ENCODE data around the gene TNIK. TPM values are rescaled to one million over a fixed set of nuclear protein-coding genes. Genes with fewer than 3 reads are reported as not detected.
"Not testable (repeated sequence)": the region's sequence is repeated elsewhere in the genome, so short reads cannot be mapped to it uniquely, and the experiment has no call there.

The TNIK gene
- total RNA-seq, 2 experiments from 2014 or later = 27.0 to 28.8 TPM

- no peak for DNase-seq
- no peak overlapping the region for H3K4me3 Mint-ChIP-seq
- no peak overlapping the region for H3K27ac Mint-ChIP-seq
- CTCF ChIA-PET = interaction anchor here (0.6 to 1.1 kb wide), 4 partner anchors 27 to 293 kb away, joined by 3 to 5 read pairs (median 4); no protein-coding TSS in a partner anchor
- peaks cover 35% of the 10 kb centered on the region for H3K4me1 Mint-ChIP-seq (ENCODE audit: low read depth)
- intact Hi-C loops (cut with micrococcal nuclease) = loop anchor here (5.0 to 10.0 kb wide), 3 partner anchors 109 to 1101 kb away; partner anchors contain the start of genes SKIL and TNFSF10
- H3K36me3 Mint-ChIP-seq (ENCODE audit: low read depth) = no peaks in the 10 kb centered on the region
- no peaks in the 10 kb centered on the region for H3K27me3 Mint-ChIP-seq (ENCODE audit: low read depth)
- H3K9me3 Mint-ChIP-seq = no peaks in the 10 kb centered on the region
These were observed 4.3 kb downstream of the TNIK start for GRCh38 chr3:171455603-171456550.

DNA sequence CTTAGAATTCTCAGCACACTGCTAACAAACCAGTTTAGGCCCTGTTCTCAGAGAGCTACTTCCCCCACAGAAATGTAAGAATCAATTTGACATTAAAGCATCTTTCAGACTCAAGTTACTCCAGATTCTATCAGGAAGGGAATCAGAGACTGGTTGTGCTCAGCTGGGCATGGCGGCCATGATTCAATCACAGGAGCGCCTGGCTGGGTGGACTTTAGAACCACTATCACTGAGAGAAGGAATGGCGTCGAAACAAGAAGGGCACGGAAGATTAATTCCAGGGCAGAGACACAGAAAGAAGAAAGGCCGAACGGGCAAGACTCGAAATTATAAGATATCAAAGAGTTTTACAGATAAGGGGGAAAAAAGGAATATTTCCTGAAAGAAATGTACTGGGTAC lies 6.2 kb downstream of the TNIK start:
- peaks cover 35% of the 10 kb centered on the region for H3K4me1 Mint-ChIP-seq (ENCODE audit: low read depth)
- H3K27ac Mint-ChIP-seq = no peak overlapping the region
- no peaks in the 10 kb centered on the region for H3K9me3 Mint-ChIP-seq
- CTCF ChIA-PET = interaction anchor here (1.0 kb wide), 2 partner anchors 11 to 17 kb away, joined by 3 read pairs; no protein-coding TSS in a partner anchor
- no peak for DNase-seq
- no peaks in the 10 kb centered on the region for H3K27me3 Mint-ChIP-seq (ENCODE audit: low read depth)
- H3K36me3 Mint-ChIP-seq (ENCODE audit: low read depth) = peaks cover 2% of the 10 kb centered on the region
- intact Hi-C loops (cut with micrococcal nuclease) = loop anchor here (10.0 kb wide), 1 partner anchor 1099 kb away; the partner anchor contains the start of gene SKIL
- no peak overlapping the region for H3K4me3 Mint-ChIP-seq

GRCh38 chr3:171453180-171453886 lies 6.9 kb downstream of the TNIK start:
- Mint-ChIP-seq H3K4me3 (no peak overlapping the region), H3K36me3 (ENCODE audit: low read depth) (peaks cover 2% of the 10 kb centered on the region), H3K27me3 (ENCODE audit: low read depth) (no peaks in the 10 kb centered on the region), H3K4me1 (ENCODE audit: low read depth) (peaks cover 40% of the 10 kb centered on the region), H3K27ac (no peak overlapping the region), H3K9me3 (no peaks in the 10 kb centered on the region)
- CTCF ChIA-PET = interaction anchor here (0.6 to 1.0 kb wide), 3 partner anchors 10 to 288 kb away, joined by 3 read pairs; no protein-coding TSS in a partner anchor
- intact Hi-C loops (cut with micrococcal nuclease) = loop anchor here (10.0 kb wide), 1 partner anchor 1099 kb away; the partner anchor contains the start of gene SKIL
- peak; percentile 22 for DNase-seq

- intact Hi-C loops (cut with micrococcal nuclease) = loop anchor here (10.0 kb wide), 1 partner anchor 1098 kb away; the partner anchor contains the start of gene SKIL
- no peaks in the 10 kb centered on the region for H3K9me3 Mint-ChIP-seq
- H3K4me1 Mint-ChIP-seq (ENCODE audit: low read depth) = peaks cover 40% of the 10 kb centered on the region
- H3K27me3 Mint-ChIP-seq (ENCODE audit: low read depth) = no peaks in the 10 kb centered on the region
- H3K4me3 Mint-ChIP-seq = no peak overlapping the region
- CTCF ChIA-PET = interaction anchor here (0.6 to 1.4 kb wide), 3 partner anchors 9 to 209 kb away, joined by 3 to 5 read pairs (median 3); no protein-coding TSS in a partner anchor
- peaks cover 2% of the 10 kb centered on the region for H3K36me3 Mint-ChIP-seq (ENCODE audit: low read depth)
- no peak for DNase-seq
- no peak overlapping the region for H3K27ac Mint-ChIP-seq
These were observed 7.9 kb downstream of the TNIK start for GRCh38 chr3:171452328-171452727.

GRCh38 chr3:171451915-171452314 lies 8.3 kb downstream of the TNIK start:
- CTCF ChIA-PET = interaction anchor here (0.6 to 1.4 kb wide), 3 partner anchors 9 to 208 kb away, joined by 3 to 5 read pairs (median 3); no protein-coding TSS in a partner anchor
- DNase-seq = no peak
- H3K4me1 Mint-ChIP-seq (ENCODE audit: low read depth) = peaks cover 39% of the 10 kb centered on the region
- no peaks in the 10 kb centered on the region for H3K27me3 Mint-ChIP-seq (ENCODE audit: low read depth)
- intact Hi-C loops (cut with micrococcal nuclease) = loop anchor here (10.0 kb wide), 1 partner anchor 1097 kb away; the partner anchor contains the start of gene SKIL
- no peaks in the 10 kb centered on the region for H3K9me3 Mint-ChIP-seq
- H3K4me3 Mint-ChIP-seq = no peak overlapping the region
- H3K27ac Mint-ChIP-seq = no peak overlapping the region
- peaks cover 2% of the 10 kb centered on the region for H3K36me3 Mint-ChIP-seq (ENCODE audit: low read depth)

- DNase-seq; H3K27me3 Mint-ChIP-seq (ENCODE audit: low read depth); H3K4me3 Mint-ChIP-seq; intact Hi-C loops (cut with micrococcal nuclease); H3K36me3 Mint-ChIP-seq (ENCODE audit: low read depth); H3K27ac Mint-ChIP-seq; H3K9me3 Mint-ChIP-seq: not testable (repeated sequence)
- H3K4me1 Mint-ChIP-seq (ENCODE audit: low read depth) = peaks cover 44% of the 10 kb centered on the region
- CTCF ChIA-PET = interaction anchor here (1.0 kb wide), 1 partner anchor 118 kb away, joined by 3 read pairs; no protein-coding TSS in a partner anchor
These were observed 12.7 kb downstream of the TNIK start for GRCh38 chr3:171447579-171447891.

- no peak overlapping the region for H3K27ac Mint-ChIP-seq
- H3K4me1 Mint-ChIP-seq (ENCODE audit: low read depth) = peaks cover 50% of the 10 kb centered on the region
- no peaks in the 10 kb centered on the region for H3K9me3 Mint-ChIP-seq
- H3K36me3 Mint-ChIP-seq (ENCODE audit: low read depth) = peaks cover 2% of the 10 kb centered on the region
- CTCF ChIA-PET = interaction anchor here (1.0 kb wide), 1 partner anchor 118 kb away, joined by 3 read pairs; no protein-coding TSS in a partner anchor
- no peak overlapping the region for H3K4me3 Mint-ChIP-seq
- no peaks in the 10 kb centered on the region for H3K27me3 Mint-ChIP-seq (ENCODE audit: low read depth)
- intact Hi-C loops (cut with micrococcal nuclease) = no loop called here
- DNase-seq = no peak
These were observed 13.2 kb downstream of the TNIK start for GRCh38 chr3:171446801-171447578.

GRCh38 chr3:171446301-171446700 lies 13.9 kb downstream of the TNIK start:
- no peak for DNase-seq
- H3K9me3 Mint-ChIP-seq = no peaks in the 10 kb centered on the region
- H3K4me3 Mint-ChIP-seq = no peak overlapping the region
- no peak overlapping the region for H3K27ac Mint-ChIP-seq
- intact Hi-C loops (cut with micrococcal nuclease) = no loop called here
- CTCF ChIA-PET = interaction anchor here (1.0 kb wide), 1 partner anchor 119 kb away, joined by 3 read pairs; no protein-coding TSS in a partner anchor
- peaks cover 2% of the 10 kb centered on the region for H3K36me3 Mint-ChIP-seq (ENCODE audit: low read depth)
- H3K4me1 Mint-ChIP-seq (ENCODE audit: low read depth) = peaks cover 56% of the 10 kb centered on the region
- no peaks in the 10 kb centered on the region for H3K27me3 Mint-ChIP-seq (ENCODE audit: low read depth)

- CTCF ChIA-PET = interaction anchor here (0.5 kb wide), 1 partner anchor 1089 kb away, joined by 3 read pairs; no protein-coding TSS in a partner anchor
- H3K27me3 Mint-ChIP-seq (ENCODE audit: low read depth) = no peaks in the 10 kb centered on the region
These were observed 14.5 kb downstream of the TNIK start for GRCh38 chr3:171445620-171446204.

DNA sequence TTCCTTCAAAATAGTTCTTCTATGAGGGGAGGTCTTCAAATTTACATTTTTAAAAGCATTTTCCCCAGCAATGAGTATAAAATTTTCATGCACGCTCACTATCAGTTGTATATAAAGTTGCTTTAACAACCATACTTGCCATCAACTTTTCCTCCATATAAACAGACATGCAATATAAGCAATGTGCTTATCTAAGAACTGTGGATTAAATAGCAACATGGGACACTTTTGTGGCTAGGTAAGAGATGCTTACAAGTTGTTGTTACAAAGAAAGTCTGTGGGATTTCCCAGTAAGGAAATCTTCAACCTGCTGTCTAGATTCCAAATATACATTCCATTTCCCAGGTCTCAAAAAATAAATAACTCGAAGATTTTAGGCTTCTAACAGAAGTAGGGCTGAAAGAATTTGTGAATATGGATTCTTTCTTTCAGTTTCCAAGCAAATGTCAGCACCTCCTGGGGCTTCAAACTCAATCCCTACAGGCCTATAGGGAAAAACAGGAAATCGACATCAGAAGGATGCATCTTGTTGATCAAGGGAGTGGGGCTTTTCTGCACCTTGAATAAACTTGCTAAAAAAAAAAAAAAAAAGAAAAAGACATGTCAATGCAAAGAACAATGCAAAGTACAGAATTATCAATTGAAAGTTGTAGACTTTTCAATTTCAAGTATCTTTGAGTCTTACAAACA lies 16.1 kb downstream of the TNIK start:
- CTCF ChIA-PET = interaction anchor here (0.6 to 1.6 kb wide), 2 partner anchors 8 to 267 kb away, joined by 3 to 5 read pairs; no protein-coding TSS in a partner anchor
- peaks cover 68% of the 10 kb centered on the region for H3K4me1 Mint-ChIP-seq (ENCODE audit: low read depth)
- no peaks in the 10 kb centered on the region for H3K9me3 Mint-ChIP-seq
- no peak overlapping the region for H3K4me3 Mint-ChIP-seq
- no peaks in the 10 kb centered on the region for H3K27me3 Mint-ChIP-seq (ENCODE audit: low read depth)
- intact Hi-C loops (cut with micrococcal nuclease) = no loop called here
- no peak for DNase-seq
- H3K27ac Mint-ChIP-seq = no peak overlapping the region
- no peaks in the 10 kb centered on the region for H3K36me3 Mint-ChIP-seq (ENCODE audit: low read depth)

More at GRCh38 chr3:171445620-171446204, 14.5 kb downstream of the TNIK start:
- intact Hi-C loops (cut with micrococcal nuclease) = no loop called here
- H3K36me3 Mint-ChIP-seq (ENCODE audit: low read depth) = peaks cover 2% of the 10 kb centered on the region
- H3K27ac Mint-ChIP-seq = no peak overlapping the region
- peaks cover 57% of the 10 kb centered on the region for H3K4me1 Mint-ChIP-seq (ENCODE audit: low read depth)
- no peak overlapping the region for H3K4me3 Mint-ChIP-seq
- no peaks in the 10 kb centered on the region for H3K9me3 Mint-ChIP-seq
- DNase-seq = no peak
